ENCODE results near the gene ABHD11.

The ABHD11 gene

GRCh38 chr7:73705551-73705920, 33.1 kb downstream of the ABHD11 start:
- DNase-seq, result no peak
- H3K9me3 Mint-ChIP-seq, result no peaks in the 10 kb centered on the region
- CTCF ChIA-PET, result interaction anchor here (0.6 to 2.0 kb wide), 5 partner anchors 9 to 381 kb away, joined by 3 to 6 read pairs (median 3); no protein-coding TSS in a partner anchor
- no peak overlapping the region for H3K27ac Mint-ChIP-seq
- H3K27me3 Mint-ChIP-seq, result peaks cover 4% of the 10 kb centered on the region
- H3K4me1 Mint-ChIP-seq, result peaks cover 9% of the 10 kb centered on the region
- H3K4me3 Mint-ChIP-seq, result no peak overlapping the region
- H3K36me3 Mint-ChIP-seq, result peaks cover 9% of the 10 kb centered on the region

- peaks cover 9% of the 10 kb centered on the region for H3K4me1 Mint-ChIP-seq
- no peaks in the 10 kb centered on the region for H3K9me3 Mint-ChIP-seq
- H3K27me3 Mint-ChIP-seq, result peaks cover 4% of the 10 kb centered on the region
- DNase-seq, result no peak
- no peak overlapping the region for H3K4me3 Mint-ChIP-seq
- H3K36me3 Mint-ChIP-seq, result peaks cover 9% of the 10 kb centered on the region
- CTCF ChIA-PET, result interaction anchor here (0.6 to 2.0 kb wide), 6 partner anchors 8 to 381 kb away, joined by 3 to 6 read pairs (median 3); no protein-coding TSS in a partner anchor
- H3K27ac Mint-ChIP-seq, result no peak overlapping the region
Observed at GRCh38 chr7:73704640-73705550, 33.7 kb downstream of the ABHD11 start.

- peak; percentile 70 for DNase-seq
- Mint-ChIP-seq H3K36me3 (peaks cover 9% of the 10 kb centered on the region), H3K27me3 (peaks cover 4% of the 10 kb centered on the region), H3K27ac (no peak overlapping the region), H3K4me1 (peaks cover 9% of the 10 kb centered on the region), H3K9me3 (no peaks in the 10 kb centered on the region), H3K4me3 (no peak overlapping the region)
- CTCF ChIA-PET, result interaction anchor here (1.4 to 2.0 kb wide), 2 partner anchors 21 to 97 kb away, joined by 3 to 6 read pairs; no protein-coding TSS in a partner anchor
Observed at GRCh38 chr7:73703757-73704639, 34.6 kb downstream of the ABHD11 start.

- Mint-ChIP-seq H3K4me3 (no peak overlapping the region), H3K36me3 (peaks cover 11% of the 10 kb centered on the region), H3K9me3 (no peaks in the 10 kb centered on the region), H3K4me1 (peaks cover 9% of the 10 kb centered on the region), H3K27me3 (peaks cover 4% of the 10 kb centered on the region), H3K27ac (no peak overlapping the region)
- no peak for DNase-seq
- CTCF ChIA-PET, result no interaction called here
Observed at GRCh38 chr7:73703225-73703624, 35.4 kb downstream of the ABHD11 start.

- CTCF ChIA-PET, result interaction anchor here (1.2 to 2.7 kb wide), 4 partner anchors 11 to 73 kb away, joined by 3 to 10 read pairs (median 6); no protein-coding TSS in a partner anchor
- Mint-ChIP-seq H3K9me3 (no peaks in the 10 kb centered on the region), H3K4me3 (no peak overlapping the region), H3K27me3 (peaks cover 4% of the 10 kb centered on the region), H3K4me1 (peaks cover 9% of the 10 kb centered on the region), H3K27ac (no peak overlapping the region), H3K36me3 (peaks cover 11% of the 10 kb centered on the region)
- DNase-seq, result no peak
Observed at GRCh38 chr7:73702665-73703064, 35.9 kb downstream of the ABHD11 start.

- Mint-ChIP-seq H3K4me1 (peaks cover 7% of the 10 kb centered on the region), H3K9me3 (no peaks in the 10 kb centered on the region), H3K27me3 (peaks cover 4% of the 10 kb centered on the region), H3K36me3 (peaks cover 15% of the 10 kb centered on the region), H3K27ac (no peak overlapping the region), H3K4me3 (no peak overlapping the region)
- no peak for DNase-seq
- CTCF ChIA-PET, result interaction anchor here (1.2 to 2.7 kb wide), 4 partner anchors 10 to 73 kb away, joined by 3 to 10 read pairs (median 6); no protein-coding TSS in a partner anchor
Observed at GRCh38 chr7:73702226-73702625, 36.4 kb downstream of the ABHD11 start.

- peaks cover 17% of the 10 kb centered on the region for H3K36me3 Mint-ChIP-seq
- no peak overlapping the region for H3K27ac Mint-ChIP-seq
Observed at GRCh38 chr7:73701357-73701995, 37.1 kb downstream of the ABHD11 start.

GRCh38 chr7:73700581-73701134, 37.9 kb downstream of the ABHD11 start:
- no peak for DNase-seq
- Mint-ChIP-seq H3K36me3 (peaks cover 20% of the 10 kb centered on the region), H3K4me3 (no peak overlapping the region), H3K27ac (no peak overlapping the region), H3K9me3 (no peaks in the 10 kb centered on the region), H3K27me3 (no peaks in the 10 kb centered on the region), H3K4me1 (peaks cover 2% of the 10 kb centered on the region)
- CTCF ChIA-PET, result interaction anchor here (0.7 to 2.7 kb wide), 8 partner anchors 8 to 26 kb away, joined by 3 to 10 read pairs (median 3); no protein-coding TSS in a partner anchor

More at GRCh38 chr7:73701357-73701995, 37.1 kb downstream of the ABHD11 start:
- Mint-ChIP-seq H3K4me3 (no peak overlapping the region), H3K4me1 (peaks cover 2% of the 10 kb centered on the region), H3K27me3 (peaks cover 4% of the 10 kb centered on the region), H3K9me3 (no peaks in the 10 kb centered on the region)
- CTCF ChIA-PET, result interaction anchor here (0.7 to 2.7 kb wide), 10 partner anchors 8 to 72 kb away, joined by 3 to 10 read pairs (median 4); no protein-coding TSS in a partner anchor
- peak; percentile 56 for DNase-seq

- no peak overlapping the region for H3K27ac Mint-ChIP-seq
- H3K4me3 Mint-ChIP-seq, result no peak overlapping the region
- CTCF ChIA-PET, result interaction anchor here (2.7 kb wide), 1 partner anchor 14 kb away, joined by 10 read pairs; no protein-coding TSS in a partner anchor
- H3K4me1 Mint-ChIP-seq, result peaks cover 2% of the 10 kb centered on the region
- no peaks in the 10 kb centered on the region for H3K9me3 Mint-ChIP-seq
- no peak for DNase-seq
- H3K36me3 Mint-ChIP-seq, result peaks cover 23% of the 10 kb centered on the region
- H3K27me3 Mint-ChIP-seq, result no peaks in the 10 kb centered on the region
Observed at GRCh38 chr7:73700069-73700423, 38.6 kb downstream of the ABHD11 start.

GRCh38 chr7:73699370-73700068, 39.1 kb downstream of the ABHD11 start:
- no peak for DNase-seq
- CTCF ChIA-PET, result no interaction called here
- Mint-ChIP-seq H3K36me3 (peaks cover 26% of the 10 kb centered on the region), H3K27ac (no peak overlapping the region), H3K4me1 (peaks cover 2% of the 10 kb centered on the region), H3K4me3 (no peak overlapping the region), H3K9me3 (no peaks in the 10 kb centered on the region), H3K27me3 (no peaks in the 10 kb centered on the region)

- no peak for DNase-seq
- CTCF ChIA-PET, result interaction anchor here (0.9 to 2.4 kb wide), 2 partner anchors 36 to 94 kb away, joined by 3 to 6 read pairs; no protein-coding TSS in a partner anchor
- Mint-ChIP-seq H3K36me3 (peaks cover 29% of the 10 kb centered on the region), H3K27ac (no peak overlapping the region), H3K4me3 (no peak overlapping the region), H3K27me3 (no peaks in the 10 kb centered on the region), H3K9me3 (no peaks in the 10 kb centered on the region), H3K4me1 (peaks cover 2% of the 10 kb centered on the region)
Observed at GRCh38 chr7:73698410-73698809, 40.2 kb downstream of the ABHD11 start.

GRCh38 chr7:73696372-73696771, 42.2 kb downstream of the ABHD11 start:
- no peak overlapping the region for H3K27ac Mint-ChIP-seq
- DNase-seq, result no peak
- CTCF ChIA-PET, result interaction anchor here (0.6 to 2.4 kb wide), 5 partner anchors 10 to 187 kb away, joined by 3 to 6 read pairs (median 4); no protein-coding TSS in a partner anchor

GRCh38 chr7:73690646-73691045, 48.0 kb downstream of the ABHD11 start:
- Mint-ChIP-seq H3K4me3 (no peak overlapping the region), H3K36me3 (peaks cover 44% of the 10 kb centered on the region), H3K27ac (no peak overlapping the region), H3K9me3 (no peaks in the 10 kb centered on the region), H3K27me3 (no peaks in the 10 kb centered on the region), H3K4me1 (peaks cover 27% of the 10 kb centered on the region)
- CTCF ChIA-PET, result interaction anchor here (0.6 kb wide), 1 partner anchor 10 kb away, joined by 5 read pairs; no protein-coding TSS in a partner anchor
- no peak for DNase-seq

More at GRCh38 chr7:73696372-73696771, 42.2 kb downstream of the ABHD11 start:
- Mint-ChIP-seq H3K27me3 (no peaks in the 10 kb centered on the region), H3K9me3 (no peaks in the 10 kb centered on the region), H3K4me1 (no peaks in the 10 kb centered on the region), H3K36me3 (peaks cover 32% of the 10 kb centered on the region), H3K4me3 (no peak overlapping the region)

Measured in activated naive CD4-positive, alpha-beta T cell treated with anti-CD3 and anti-CD28 coated beads, Interleukin-2, amount 10 ng/mL, durations not matched to agents 7 days and 5 days (primary cell).